GM12873 (cell line): ENCODE measurements around the gene ARSG.

Source experiments
- CTCF ChIP-seq: IDR thresholded peaks from 2 replicates; pipeline ENCODE4 v1.5.1; 2012; ENCODE audit warnings: low read depth, mild to moderate bottlenecking, moderate library complexity, low read length, control low read depth; ENCODE audit not compliant: insufficient read depth; ENCODE audit errors: missing control alignments

ARSG gene

GRCh38 chr17:68435361-68435760 is 144.1 kb downstream of the ARSG start:
- TF ChIP-seq CTCF: no peak

DNA sequence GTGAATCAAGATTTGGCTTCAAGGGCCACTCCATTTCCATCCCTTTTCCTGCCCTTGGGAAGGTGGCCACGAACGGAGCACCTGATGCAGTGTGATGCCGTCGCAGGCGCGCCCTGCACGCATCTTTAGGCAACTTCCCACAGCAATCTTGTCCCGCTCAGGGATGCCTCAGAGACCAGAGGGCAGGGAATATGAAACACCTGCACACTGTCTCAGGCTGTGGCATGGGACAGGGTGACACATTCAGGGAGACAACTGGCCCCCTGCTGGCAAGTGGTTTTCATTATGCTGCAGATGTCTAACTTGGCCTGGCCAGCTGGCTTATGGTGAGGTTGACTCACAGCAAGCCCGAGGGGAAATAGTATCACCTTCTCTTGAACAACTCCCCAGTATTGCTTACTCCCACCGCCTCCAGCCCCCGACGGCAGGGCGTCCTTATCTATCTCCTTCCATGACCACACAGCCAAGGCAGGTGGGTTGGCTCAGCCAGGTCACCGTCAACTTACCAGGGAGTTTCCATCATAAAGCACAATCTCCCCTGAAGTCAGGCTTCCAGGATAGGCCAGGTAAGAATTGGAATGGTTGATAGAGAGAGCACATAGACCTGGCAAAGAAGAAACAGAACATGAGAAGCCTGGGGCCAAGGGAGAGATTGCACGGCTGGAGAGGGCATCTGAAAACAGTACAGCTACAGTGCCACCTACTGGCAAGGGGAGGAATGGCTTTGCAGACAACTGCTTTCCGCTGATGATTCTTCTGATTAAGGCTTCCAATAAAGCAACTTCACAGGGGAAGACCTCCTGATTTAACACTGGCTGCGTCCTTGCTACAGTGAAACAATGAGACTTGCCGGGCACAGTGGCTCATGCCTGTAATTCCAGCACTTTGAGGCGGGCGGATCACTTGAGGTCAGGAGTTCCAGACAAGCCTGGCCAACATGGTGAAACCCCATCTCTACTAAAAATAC is 144.9 kb downstream of the ARSG start:
- peak; percentile 98 for TF ChIP-seq CTCF

DNA sequence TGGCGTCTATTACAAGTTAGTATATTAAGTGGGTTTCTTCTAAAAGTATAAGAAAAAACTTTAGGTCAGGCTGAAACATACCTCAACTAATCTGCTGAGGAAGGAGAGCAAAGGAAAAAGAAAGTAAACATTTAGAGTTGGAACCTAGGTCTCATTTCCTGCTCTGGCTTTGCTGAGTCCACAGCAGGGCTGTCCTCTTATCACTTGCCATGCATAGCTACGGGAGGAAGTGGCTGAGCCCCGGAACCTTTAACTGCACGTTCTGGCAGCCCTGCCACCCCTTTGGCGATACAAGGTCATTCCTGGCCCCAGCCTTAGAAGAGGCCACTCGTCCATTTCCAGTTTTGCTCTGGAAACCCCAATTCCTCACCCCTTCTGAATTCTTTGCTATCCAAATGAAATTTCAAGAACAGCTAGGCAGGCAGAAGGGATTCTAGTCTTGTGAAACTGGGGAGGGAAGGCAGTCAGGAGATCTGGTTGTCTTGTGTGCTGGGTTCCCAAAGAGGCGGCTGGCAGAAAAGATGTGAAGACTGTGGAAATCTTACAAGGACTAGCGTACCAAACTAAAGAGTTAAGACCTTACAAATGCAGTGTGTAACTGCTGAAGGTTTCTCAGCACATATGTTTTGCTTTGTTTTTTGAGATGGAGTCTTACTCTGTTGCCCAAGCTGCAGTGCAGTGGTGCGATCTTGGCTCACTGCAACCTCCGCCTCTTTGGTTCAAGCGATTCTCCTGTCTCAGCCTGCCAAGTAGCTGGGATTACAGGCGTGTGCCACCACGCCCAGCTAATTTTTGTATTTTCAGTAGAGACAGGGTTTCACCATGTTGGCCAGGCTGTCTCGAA is 146.9 kb downstream of the ARSG start:
- no peak for TF ChIP-seq CTCF

GRCh38 chr17:68439656-68440290 is 148.5 kb downstream of the ARSG start:
- TF ChIP-seq CTCF: no peak

DNA sequence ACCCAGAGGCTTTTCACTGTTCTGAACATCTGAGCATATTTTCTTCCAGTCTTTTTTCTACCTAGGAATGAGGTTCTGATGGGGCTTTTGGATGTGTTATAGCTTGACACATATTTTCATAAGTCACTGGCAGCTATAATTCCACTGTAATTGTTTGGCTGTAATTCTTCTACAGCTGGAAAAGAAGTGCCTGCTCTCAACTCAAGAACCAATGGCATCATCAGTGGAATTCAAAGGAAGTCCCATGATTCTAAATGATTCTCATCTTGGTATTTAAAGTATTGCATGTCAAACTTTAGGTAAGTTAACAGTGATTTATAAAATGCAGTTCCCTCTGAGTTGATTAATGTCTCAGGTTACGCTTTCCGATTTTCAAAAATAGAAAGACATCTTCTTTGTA is 149.2 kb downstream of the ARSG start:
- no peak for TF ChIP-seq CTCF

- no peak for TF ChIP-seq CTCF
Observed at GRCh38 chr17:68441070-68441770, 149.9 kb downstream of the ARSG start.
